GM12878 (cell line): ENCODE data around the gene ZNF576. TPM values are rescaled to one million over a fixed set of nuclear protein-coding genes. Genes with fewer than 3 reads are reported as not detected.

Source experiments
- ASH2L ChIP-seq: fragments of 300-600, 200-600 bp; sonication (generic); IDR thresholded peaks from 2 replicates; pipeline ENCODE4 v1.6.1; 2017; ENCODE audit warnings: low read depth, mild to moderate bottlenecking, borderline replicate concordance
- EGR1 ChIP-seq, 2 experiments: IDR thresholded peaks; 1 replicate in 1 of 2; 2 replicates in 1 of 2; pipeline ENCODE4 v1.6.1; 2011 to 2012; ENCODE audit warnings: low read depth in 2 of 2, low read length in 2 of 2, borderline replicate concordance in 1 of 2, mild to moderate bottlenecking in 1 of 2, moderate library complexity in 1 of 2
- GABPA ChIP-seq: IDR thresholded peaks from 2 replicates; pipeline ENCODE4 v1.6.1; 2014; ENCODE audit warnings: antibody characterized with exemption, low read depth, mild to moderate bottlenecking, inconsistent platforms
- HDAC6 ChIP-seq: fragments of 200-600 bp; sonication (generic); IDR thresholded peaks from one replicate; pipeline ENCODE4 v1.8.0; 2017; ENCODE audit warnings: antibody characterized with exemption; ENCODE audit not compliant: unreplicated experiment
- IKZF1 ChIP-seq: fragments of 450-650 bp; conservative IDR thresholded peaks from 2 replicates; pipeline ENCODE4 v1.6.1; 2017; ENCODE audit warnings: antibody characterized with exemption, mild to moderate bottlenecking
- IKZF2 ChIP-seq, 2 experiments: fragments of 450-650 bp; IDR thresholded peaks; 2 replicates each; pipeline ENCODE4 v1.6.1; 2017; ENCODE audit warnings: mild to moderate bottlenecking in 2 of 2, moderate library complexity in 2 of 2
- LARP7 ChIP-seq: fragments of 450-650 bp; IDR thresholded peaks from 2 replicates; pipeline ENCODE4 v1.6.1; 2017; ENCODE audit warnings: mild to moderate bottlenecking
- MYB ChIP-seq: fragments of 150-350 bp; IDR thresholded peaks from 2 replicates; pipeline ENCODE4 v1.6.1; 2014; ENCODE audit warnings: mild to moderate bottlenecking, low read depth, low read length, borderline replicate concordance
- NFIC ChIP-seq: IDR thresholded peaks from 2 replicates; pipeline ENCODE4 v1.6.1; 2012; ENCODE audit warnings: low read depth, mild to moderate bottlenecking, inconsistent platforms, low read length, moderate library complexity
- PAX5 ChIP-seq: IDR thresholded peaks from 2 replicates; pipeline ENCODE4 v1.6.1; 2011; ENCODE audit warnings: low read depth, low read length, borderline replicate concordance
- POLR2A ChIP-seq: IDR thresholded peaks from 2 replicates; pipeline ENCODE4 v1.6.1; 2011; ENCODE audit warnings: low read depth, mild to moderate bottlenecking, low read length
- RFX5 ChIP-seq: IDR thresholded peaks from 2 replicates; pipeline ENCODE4 v1.6.1; 2011; ENCODE audit warnings: low read depth, low read length, improper control_type of control experiment
- SPI1 ChIP-seq: IDR thresholded peaks from 2 replicates; pipeline ENCODE4 v1.6.1; 2011; ENCODE audit warnings: low read depth, mild to moderate bottlenecking, low read length, moderate library complexity, borderline replicate concordance; ENCODE audit not compliant: insufficient read depth
- TCF3 ChIP-seq: IDR thresholded peaks from 2 replicates; pipeline ENCODE4 v1.6.1; 2012; ENCODE audit warnings: low read depth, mild to moderate bottlenecking, low read length, borderline replicate concordance; ENCODE audit not compliant: insufficient read depth
- WRNIP1 ChIP-seq: IDR thresholded peaks from 2 replicates; pipeline ENCODE4 v1.6.1; 2011; ENCODE audit warnings: low read depth, low read length, improper control_type of control experiment, borderline replicate concordance
- ZSCAN29 ChIP-seq: fragments of 450-650 bp; IDR thresholded peaks from 2 replicates; pipeline ENCODE4 v1.6.1; 2017; ENCODE audit warnings: mild to moderate bottlenecking, moderate library complexity
- polyA plus RNA-seq, 11 experiments: library from polyadenylated mRNA; depleted of rRNA in 4 of 11; unstranded in 6 of 11; stranded (reverse) in 5 of 11; fragments of >200 nt; fragmentation: Nextera tagmentation in 4 of 11; fragmentation: Illumina TruSeq in 1 of 11; extraction: Ambion mirVana in 4 of 11; extraction: Trizol in 1 of 11; gene quantifications; 1 replicate in 1 of 11; 2 replicates in 10 of 11; pipeline versions ENCODE4 v1.2.1 to v1.2.3, GENCODE V29; 2011 to 2016; ENCODE audit warnings: inconsistent platforms in 2 of 11, missing spikeins in 2 of 11, low read depth in 1 of 11
- total RNA-seq, 4 experiments: library from RNA; depleted of rRNA in 3 of 4; stranded (reverse); fragments of >200 nt in 3 of 4; fragmentation: Illumina TruSeq in 1 of 4; extraction: Trizol in 1 of 4; gene quantifications; 2 replicates each; pipeline versions ENCODE4 v1.2.1 to v1.2.3, GENCODE V29; 2013 to 2021
- TF ChIP-seq, protein P1 (sequence below): fragments of 450-650 bp; IDR thresholded peaks from 2 replicates; pipeline ENCODE4 v1.6.1; 2017; ENCODE audit warnings: antibody characterized with exemption, mild to moderate bottlenecking, moderate library complexity
- TF ChIP-seq, protein P2 (sequence below): fragments of 450-650 bp; IDR thresholded peaks from 2 replicates; pipeline ENCODE4 v1.6.1; 2017; ENCODE audit warnings: low read depth, mild to moderate bottlenecking, moderate library complexity
- TF ChIP-seq, protein P3 (sequence below): IDR thresholded peaks from 2 replicates; pipeline ENCODE4 v1.6.1; 2012; ENCODE audit warnings: low read depth, low read length, improper control_type of control experiment
- TF ChIP-seq, protein P4 (sequence below): fragments of 450-650 bp; IDR thresholded peaks from 2 replicates; pipeline ENCODE4 v1.6.1; 2018; ENCODE audit warnings: mild to moderate bottlenecking, low read depth, moderate library complexity; ENCODE audit not compliant: partially characterized antibody

Gene ZNF576
- total and polyA plus RNA-seq, 10 of the 15 experiments (the other 5 are each of a cell fraction or from before 2014, with no cell fraction given), result 7.4 to 29.8 (median 14.3) TPM

DNA sequence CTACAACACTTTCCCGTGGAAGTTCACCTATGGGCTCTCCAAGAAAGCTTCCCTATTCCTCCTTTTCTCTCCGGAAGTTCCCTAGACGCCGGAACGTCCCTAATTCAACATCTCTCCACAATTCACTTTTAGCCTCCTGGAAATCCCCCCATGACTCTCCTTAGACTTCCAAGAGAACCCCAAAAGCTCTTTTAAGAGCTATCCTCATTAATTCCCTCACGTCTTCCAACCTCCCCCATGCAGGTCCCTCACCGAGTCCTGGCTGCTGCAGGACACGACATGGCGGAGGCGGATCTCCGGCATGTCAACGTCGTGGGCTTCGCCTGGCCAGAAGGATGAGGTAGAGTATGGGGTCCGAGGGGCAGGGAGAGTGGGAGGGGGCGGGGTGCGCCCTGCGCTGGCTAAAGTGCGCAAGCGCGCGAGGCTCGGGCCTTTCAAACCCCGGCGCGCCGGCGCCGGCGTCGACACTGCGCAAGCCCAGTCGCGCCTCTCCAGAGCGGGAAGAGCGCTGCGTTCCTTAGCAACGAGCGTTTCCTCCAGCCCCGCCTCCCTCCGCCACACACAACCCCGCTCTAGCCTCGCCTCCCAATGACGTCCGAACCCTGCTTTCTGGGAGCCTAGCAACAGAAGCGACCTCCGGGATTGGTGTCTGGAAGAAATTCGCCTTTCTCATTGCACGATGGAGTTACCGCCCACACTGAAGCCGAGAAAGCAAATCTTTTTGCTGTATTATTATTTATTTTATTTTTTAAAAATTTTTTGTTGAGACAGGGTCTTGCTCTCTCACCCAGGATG lies 21.0 kb upstream of the ZNF576 start, which contains the start of the genes PINLYP and XRCC1 (continued):
- TF ChIP-seq RFX5, result peak; percentile 98
- TF ChIP-seq ZSCAN29, result no peak
- TF ChIP-seq MYB, result no peak
- TF ChIP-seq WRNIP1, result no peak
- TF ChIP-seq, protein P1, sequence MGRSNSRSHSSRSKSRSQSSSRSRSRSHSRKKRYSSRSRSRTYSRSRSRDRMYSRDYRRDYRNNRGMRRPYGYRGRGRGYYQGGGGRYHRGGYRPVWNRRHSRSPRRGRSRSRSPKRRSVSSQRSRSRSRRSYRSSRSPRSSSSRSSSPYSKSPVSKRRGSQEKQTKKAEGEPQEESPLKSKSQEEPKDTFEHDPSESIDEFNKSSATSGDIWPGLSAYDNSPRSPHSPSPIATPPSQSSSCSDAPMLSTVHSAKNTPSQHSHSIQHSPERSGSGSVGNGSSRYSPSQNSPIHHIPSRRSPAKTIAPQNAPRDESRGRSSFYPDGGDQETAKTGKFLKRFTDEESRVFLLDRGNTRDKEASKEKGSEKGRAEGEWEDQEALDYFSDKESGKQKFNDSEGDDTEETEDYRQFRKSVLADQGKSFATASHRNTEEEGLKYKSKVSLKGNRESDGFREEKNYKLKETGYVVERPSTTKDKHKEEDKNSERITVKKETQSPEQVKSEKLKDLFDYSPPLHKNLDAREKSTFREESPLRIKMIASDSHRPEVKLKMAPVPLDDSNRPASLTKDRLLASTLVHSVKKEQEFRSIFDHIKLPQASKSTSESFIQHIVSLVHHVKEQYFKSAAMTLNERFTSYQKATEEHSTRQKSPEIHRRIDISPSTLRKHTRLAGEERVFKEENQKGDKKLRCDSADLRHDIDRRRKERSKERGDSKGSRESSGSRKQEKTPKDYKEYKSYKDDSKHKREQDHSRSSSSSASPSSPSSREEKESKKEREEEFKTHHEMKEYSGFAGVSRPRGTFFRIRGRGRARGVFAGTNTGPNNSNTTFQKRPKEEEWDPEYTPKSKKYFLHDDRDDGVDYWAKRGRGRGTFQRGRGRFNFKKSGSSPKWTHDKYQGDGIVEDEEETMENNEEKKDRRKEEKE, result no peak
- TF ChIP-seq, protein P2, sequence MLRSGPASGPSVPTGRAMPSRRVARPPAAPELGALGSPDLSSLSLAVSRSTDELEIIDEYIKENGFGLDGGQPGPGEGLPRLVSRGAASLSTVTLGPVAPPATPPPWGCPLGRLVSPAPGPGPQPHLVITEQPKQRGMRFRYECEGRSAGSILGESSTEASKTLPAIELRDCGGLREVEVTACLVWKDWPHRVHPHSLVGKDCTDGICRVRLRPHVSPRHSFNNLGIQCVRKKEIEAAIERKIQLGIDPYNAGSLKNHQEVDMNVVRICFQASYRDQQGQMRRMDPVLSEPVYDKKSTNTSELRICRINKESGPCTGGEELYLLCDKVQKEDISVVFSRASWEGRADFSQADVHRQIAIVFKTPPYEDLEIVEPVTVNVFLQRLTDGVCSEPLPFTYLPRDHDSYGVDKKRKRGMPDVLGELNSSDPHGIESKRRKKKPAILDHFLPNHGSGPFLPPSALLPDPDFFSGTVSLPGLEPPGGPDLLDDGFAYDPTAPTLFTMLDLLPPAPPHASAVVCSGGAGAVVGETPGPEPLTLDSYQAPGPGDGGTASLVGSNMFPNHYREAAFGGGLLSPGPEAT, result peak; percentile 46
- TF ChIP-seq EGR1 (IDR thresholded peaks at IDR 0.05; ENCODE audit: borderline replicate concordance in 1 of 2, low read depth in 2 of 2, low read length in 2 of 2), result 0 out of 3 replicates have a peak, but pooled peaks of 1 of the 2 experiments have one; percentile 8
- TF ChIP-seq SPI1, result no peak
- TF ChIP-seq, protein P3, sequence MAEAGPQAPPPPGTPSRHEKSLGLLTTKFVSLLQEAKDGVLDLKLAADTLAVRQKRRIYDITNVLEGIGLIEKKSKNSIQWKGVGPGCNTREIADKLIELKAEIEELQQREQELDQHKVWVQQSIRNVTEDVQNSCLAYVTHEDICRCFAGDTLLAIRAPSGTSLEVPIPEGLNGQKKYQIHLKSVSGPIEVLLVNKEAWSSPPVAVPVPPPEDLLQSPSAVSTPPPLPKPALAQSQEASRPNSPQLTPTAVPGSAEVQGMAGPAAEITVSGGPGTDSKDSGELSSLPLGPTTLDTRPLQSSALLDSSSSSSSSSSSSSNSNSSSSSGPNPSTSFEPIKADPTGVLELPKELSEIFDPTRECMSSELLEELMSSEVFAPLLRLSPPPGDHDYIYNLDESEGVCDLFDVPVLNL, result peak; percentile 85
- TF ChIP-seq TCF3, result no peak
- TF ChIP-seq PAX5, result no peak
- TF ChIP-seq NFIC, result no peak
- TF ChIP-seq LARP7, result 0 out of 2 replicates have a peak, but pooled peaks have one; percentile 16
- TF ChIP-seq ASH2L, result no peak
- TF ChIP-seq IKZF2 (IDR thresholded peaks at IDR 0.05), result peak in 1 of 2 experiments; percentile 41; a peak in 1 of 4 replicates
- no peak for TF ChIP-seq GABPA
- peak; percentile 72 for TF ChIP-seq POLR2A
- TF ChIP-seq, protein P4, sequence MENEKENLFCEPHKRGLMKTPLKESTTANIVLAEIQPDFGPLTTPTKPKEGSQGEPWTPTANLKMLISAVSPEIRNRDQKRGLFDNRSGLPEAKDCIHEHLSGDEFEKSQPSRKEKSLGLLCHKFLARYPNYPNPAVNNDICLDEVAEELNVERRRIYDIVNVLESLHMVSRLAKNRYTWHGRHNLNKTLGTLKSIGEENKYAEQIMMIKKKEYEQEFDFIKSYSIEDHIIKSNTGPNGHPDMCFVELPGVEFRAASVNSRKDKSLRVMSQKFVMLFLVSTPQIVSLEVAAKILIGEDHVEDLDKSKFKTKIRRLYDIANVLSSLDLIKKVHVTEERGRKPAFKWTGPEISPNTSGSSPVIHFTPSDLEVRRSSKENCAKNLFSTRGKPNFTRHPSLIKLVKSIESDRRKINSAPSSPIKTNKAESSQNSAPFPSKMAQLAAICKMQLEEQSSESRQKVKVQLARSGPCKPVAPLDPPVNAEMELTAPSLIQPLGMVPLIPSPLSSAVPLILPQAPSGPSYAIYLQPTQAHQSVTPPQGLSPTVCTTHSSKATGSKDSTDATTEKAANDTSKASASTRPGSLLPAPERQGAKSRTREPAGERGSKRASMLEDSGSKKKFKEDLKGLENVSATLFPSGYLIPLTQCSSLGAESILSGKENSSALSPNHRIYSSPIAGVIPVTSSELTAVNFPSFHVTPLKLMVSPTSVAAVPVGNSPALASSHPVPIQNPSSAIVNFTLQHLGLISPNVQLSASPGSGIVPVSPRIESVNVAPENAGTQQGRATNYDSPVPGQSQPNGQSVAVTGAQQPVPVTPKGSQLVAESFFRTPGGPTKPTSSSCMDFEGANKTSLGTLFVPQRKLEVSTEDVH, result no peak
- no peak for TF ChIP-seq HDAC6
- TF ChIP-seq IKZF1, result peak; percentile 92
